HG03565 (cell line): Measurements from ENCODE around the gene DNAH1.

Source experiments
- ATAC-seq: cut with Tn5 transposase; IDR thresholded peaks from one replicate; pipeline ENCODE4 v1.9.1; 2021; ENCODE audit warnings: mild to moderate bottlenecking, moderate library complexity; ENCODE audit not compliant: unreplicated experiment

Gene DNAH1

DNA sequence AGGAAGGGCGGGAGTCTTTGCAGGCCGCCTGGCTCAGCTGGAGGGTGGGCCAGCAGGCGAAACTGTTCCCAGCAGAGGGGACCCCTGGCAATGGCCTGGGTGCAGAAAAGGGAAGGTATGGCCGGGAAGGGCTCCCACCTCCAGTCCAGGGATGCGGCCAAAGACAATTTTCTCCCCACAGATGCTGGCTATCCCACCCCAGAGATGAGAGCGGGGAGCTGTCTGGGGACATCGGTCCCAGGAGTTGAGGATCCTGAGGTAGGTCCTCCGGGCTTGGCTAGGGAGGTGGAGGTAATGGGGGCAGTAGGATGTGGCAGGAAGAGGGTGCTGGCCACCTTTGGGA is 127.1 kb downstream of the DNAH1 start:
- ATAC-seq = no peak

DNA sequence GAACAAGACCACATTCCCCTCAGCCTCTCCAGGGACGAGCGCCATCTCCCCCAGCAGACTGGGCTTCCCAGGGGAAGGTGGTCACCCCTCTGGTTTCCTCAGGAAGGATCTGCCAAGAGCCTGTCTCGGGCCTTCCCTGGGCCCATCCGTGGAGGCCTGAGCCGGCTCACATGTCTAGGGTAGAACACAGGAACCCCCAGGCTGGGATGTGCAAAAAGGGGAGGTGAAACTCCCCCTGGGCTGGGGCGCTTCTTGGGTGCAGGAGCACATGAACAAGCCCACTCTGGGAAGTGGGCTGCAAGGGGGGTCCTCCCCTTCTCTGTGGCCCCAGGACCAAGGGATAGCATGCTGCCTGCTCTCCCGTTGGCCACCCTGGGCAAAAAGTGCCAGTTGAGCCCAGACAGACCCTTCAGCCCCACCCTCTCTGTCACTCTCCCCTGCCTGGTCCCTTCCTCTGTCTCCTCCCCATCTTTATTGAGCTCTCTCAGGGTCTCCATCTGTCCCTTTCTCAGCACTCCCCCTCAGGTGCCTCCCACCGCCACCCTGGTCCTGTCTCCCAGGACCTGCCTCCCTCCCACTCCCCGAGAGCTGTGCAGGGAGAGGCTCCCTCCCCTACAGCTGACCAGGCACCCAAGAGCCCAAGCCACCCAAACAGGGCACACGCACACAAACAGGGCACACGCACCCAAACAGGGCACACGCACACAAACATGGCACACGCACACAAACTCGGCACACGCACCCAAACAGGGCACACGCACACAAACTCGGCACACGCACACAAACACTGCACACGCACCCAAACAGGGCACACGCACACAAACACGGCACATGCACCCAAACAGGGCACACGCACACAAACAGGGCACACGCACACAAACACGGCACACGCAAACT is 127.9 kb downstream of the DNAH1 start:
- ATAC-seq = no peak

DNA sequence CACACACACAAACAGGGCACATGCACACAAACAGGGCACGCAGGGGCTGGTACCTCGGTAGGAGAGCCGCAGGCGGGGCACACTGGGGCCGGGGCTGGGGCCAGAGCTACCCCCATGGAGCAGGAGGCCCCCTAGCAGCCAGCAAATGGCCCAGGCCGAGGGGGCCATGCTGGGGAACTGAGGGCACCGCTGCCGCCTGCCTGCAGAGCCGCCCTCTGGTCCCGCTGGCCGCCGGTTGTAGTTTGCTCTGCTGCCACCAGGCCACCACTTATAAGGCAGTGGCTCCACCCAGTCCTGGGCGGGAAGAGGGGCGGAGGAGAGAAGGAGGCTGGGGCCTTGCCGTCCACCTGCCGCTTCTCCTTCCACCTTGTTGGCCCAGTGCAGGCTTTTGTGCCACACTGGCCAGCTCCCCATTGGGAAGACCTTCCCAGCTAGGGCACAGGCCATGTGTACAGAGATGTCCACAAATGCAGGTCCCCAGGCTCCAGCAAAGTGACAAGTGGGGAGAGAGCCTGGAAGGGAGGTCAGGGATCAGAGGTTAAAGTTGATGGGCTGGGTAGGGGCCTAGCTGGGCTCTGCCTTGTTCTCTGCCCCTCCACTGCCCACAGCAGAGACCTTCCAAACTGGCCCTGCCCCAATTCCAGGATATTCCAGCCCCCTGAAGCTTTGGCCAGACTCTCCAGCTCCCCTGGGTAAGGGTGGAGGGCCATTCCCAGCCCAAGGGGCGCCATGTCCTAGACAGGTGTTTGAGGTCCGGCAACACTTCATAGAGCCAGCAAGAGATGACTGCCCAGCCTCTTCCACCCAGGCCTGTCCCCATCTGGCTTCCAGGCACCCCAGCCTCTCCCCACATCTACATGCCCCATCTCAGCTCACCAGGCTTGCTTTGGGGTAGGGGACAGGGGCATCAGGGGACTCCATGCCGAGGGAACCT is 129.0 kb downstream of the DNAH1 start, which contains the start of gene SEMA3G:
SEMA3G (minus strand) TSS at position 244 of the 934 bp plus-strand sequence; CDS start at position 168, 76 bp downstream.
- no peak for ATAC-seq

DNA sequence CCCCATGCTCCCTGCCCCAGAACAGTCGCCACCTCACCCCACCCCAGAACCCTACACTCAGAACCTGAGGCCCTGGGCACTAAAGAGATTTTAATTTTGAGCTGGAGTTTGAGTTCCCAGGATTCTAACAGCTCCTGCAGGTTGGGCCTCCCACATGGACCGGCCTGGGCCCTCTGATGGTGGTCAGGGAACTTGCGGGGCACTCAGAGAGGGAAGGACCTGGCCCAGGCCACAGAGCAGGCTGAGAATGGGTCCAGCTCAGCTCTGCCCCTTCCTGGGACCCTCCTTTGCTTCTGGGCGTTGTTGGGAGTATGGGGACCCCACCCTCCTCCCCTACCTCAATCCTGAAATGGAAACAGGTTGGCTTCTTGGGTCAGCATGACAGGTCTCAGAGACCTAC is 129.9 kb downstream of the DNAH1 start:
- no peak for ATAC-seq

DNA sequence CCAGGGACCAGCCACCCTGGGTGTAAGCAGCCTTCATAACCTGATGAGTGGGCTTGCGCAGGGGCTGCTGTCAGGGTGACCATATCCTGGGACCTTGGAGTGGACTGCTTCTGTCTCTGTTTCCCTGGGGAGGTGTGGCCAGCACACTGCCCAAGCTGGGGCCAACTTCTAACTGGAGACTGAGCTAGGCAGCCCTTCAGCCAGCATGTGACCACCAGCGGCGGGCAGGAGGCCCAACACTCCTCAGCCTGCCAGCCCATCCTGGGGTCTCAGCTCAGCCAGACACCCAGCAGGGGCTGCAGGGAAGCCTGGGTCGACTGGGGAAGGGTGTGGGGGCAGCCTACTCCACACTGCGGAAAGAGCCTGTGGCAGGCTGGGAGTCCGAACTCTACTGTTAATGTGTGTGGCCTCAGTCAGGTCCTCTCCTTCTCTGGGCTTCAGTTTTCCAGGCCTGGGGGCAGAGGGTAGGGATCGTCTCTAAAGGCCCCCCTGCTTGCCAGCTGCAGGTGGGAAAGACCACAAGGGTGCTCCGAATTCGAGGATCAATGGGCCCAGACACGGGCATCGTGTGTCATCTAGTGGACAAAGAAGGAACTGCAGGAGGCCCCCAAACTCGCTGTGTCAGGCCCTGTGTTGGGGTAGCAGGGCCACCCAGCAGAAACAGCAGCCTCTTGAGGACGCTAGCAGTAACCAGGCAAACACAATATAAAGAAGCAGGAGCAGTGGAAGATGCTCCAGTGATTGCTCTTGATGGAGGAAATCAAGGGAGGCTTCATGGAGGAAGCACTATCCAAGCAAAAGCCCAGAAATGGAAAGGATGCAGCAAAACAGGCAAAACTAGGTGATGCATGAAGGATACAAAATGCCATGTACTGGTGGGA is 130.8 kb downstream of the DNAH1 start:
- no peak for ATAC-seq

DNA sequence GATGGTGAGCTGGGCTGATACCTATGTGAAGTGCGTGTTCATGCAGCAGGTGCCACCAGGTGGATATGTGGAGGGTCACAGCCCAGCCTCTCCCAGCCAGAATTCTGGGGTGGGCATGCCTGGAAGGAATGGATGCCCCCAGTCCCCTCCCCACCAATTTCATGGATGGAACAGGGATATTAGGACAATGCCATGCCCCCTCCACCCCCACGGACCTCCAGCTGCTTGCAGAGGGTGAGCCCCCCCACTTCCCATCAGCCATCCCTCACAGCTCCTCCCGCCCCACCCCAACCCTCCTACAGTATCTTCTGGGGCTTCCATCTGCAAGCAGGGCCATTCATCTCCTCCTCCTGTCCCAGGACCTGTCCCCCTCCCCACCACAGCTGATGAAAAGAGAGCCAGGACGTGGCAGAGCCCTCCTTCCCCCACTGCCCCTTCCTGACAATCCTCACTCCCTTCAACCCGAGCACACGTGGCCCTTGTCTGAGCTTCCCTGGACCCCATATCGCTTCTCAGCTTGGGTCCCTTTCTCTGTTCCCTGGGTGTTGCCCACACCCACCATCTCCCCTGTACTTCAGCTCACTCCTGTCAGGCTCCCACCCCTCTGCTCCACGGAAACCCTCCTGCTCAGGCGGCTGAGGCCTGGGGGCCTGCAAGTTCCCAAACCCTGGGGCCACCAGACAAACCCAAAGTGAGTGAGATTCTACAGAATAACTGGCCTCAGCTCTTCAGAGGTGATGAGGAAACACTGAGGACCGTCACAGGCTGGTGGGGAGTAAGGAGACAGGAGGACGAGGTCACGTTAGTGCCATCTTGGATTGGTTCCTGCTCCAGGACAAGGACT is 131.6 kb downstream of the DNAH1 start:
- ATAC-seq = no peak
